ENCODE data around the gene ADGRL2.

The ADGRL2 gene

GRCh38 chr1:81989524-81989923 is 188.8 kb downstream of the ADGRL2 start:
- Histone ChIP-seq H3F3A (ENCODE audit: insufficient read depth) (no peaks in the 10 kb centered on the region), H4K20me1 (ENCODE audit: low read depth, low read length) (no peaks in the 10 kb centered on the region), H3K79me2 (ENCODE audit: insufficient read depth, low read length) (no peaks in the 10 kb centered on the region), H2AFZ (ENCODE audit: low read depth, low read length, severe bottlenecking) (no peak overlapping the region), H3K9me3 (ENCODE audit: insufficient read depth, low read length) (no peaks in the 10 kb centered on the region), H3K27me3 (ENCODE audit: low read length) (no peaks in the 10 kb centered on the region), H3K9me2 (replicated peaks; ENCODE audit: insufficient read depth, low read length) (no peaks in the 10 kb centered on the region), H3K27ac (ENCODE audit: low read depth, low read length) (no peak overlapping the region), H3K9ac (ENCODE audit: low read length) (no peak overlapping the region), H3K36me3 (ENCODE audit: low read length) (no peaks in the 10 kb centered on the region), H3K4me2 (ENCODE audit: low read depth, low read length, poor library complexity, severe bottlenecking) (no peak overlapping the region), H3K4me3 (ENCODE audit: insufficient read depth, low read length, poor library complexity, severe bottlenecking) (no peak overlapping the region)
- TF ChIP-seq EZH2phosphoT487 (conservative IDR thresholded peaks at IDR 0.05; ENCODE audit: low read length) (no peak), CTCF (IDR thresholded peaks at IDR 0.05; ENCODE audit: insufficient read depth, low read length, poor library complexity, severe bottlenecking) (no peak)

- Histone ChIP-seq H3K9me3 (ENCODE audit: insufficient read depth, low read length) (no peaks in the 10 kb centered on the region), H3K9me2 (replicated peaks; ENCODE audit: insufficient read depth, low read length) (no peaks in the 10 kb centered on the region)
- TF ChIP-seq CTCF (IDR thresholded peaks at IDR 0.05; ENCODE audit: insufficient read depth, low read length, poor library complexity, severe bottlenecking) (no peak), EZH2phosphoT487 (conservative IDR thresholded peaks at IDR 0.05; ENCODE audit: low read length) (no peak)
These were observed 189.5 kb downstream of the ADGRL2 start for GRCh38 chr1:81990241-81990640.

GRCh38 chr1:81998165-81998564 is 197.4 kb downstream of the ADGRL2 start:
- no peaks in the 10 kb centered on the region for H3K9me3 ChIP-seq (ENCODE audit: insufficient read depth, low read length)
- no peaks in the 10 kb centered on the region for H3K79me2 ChIP-seq (ENCODE audit: insufficient read depth, low read length)
- no peaks in the 10 kb centered on the region for H3F3A ChIP-seq (ENCODE audit: insufficient read depth)
- TF ChIP-seq CTCF (IDR thresholded peaks at IDR 0.05; ENCODE audit: insufficient read depth, low read length, poor library complexity, severe bottlenecking), result no peak
- no peak for TF ChIP-seq EZH2phosphoT487 (conservative IDR thresholded peaks at IDR 0.05; ENCODE audit: low read length)
- H3K4me3 ChIP-seq (ENCODE audit: insufficient read depth, low read length, poor library complexity, severe bottlenecking), result no peak overlapping the region
- no peak overlapping the region for H3K27ac ChIP-seq (ENCODE audit: low read depth, low read length)
- H4K20me1 ChIP-seq (ENCODE audit: low read depth, low read length), result no peaks in the 10 kb centered on the region
- no peak overlapping the region for H3K9ac ChIP-seq (ENCODE audit: low read length)
- no peaks in the 10 kb centered on the region for H3K36me3 ChIP-seq (ENCODE audit: low read length)
- no peak overlapping the region for H2AFZ ChIP-seq (ENCODE audit: low read depth, low read length, severe bottlenecking)
- H3K9me2 ChIP-seq (replicated peaks; ENCODE audit: insufficient read depth, low read length), result no peaks in the 10 kb centered on the region
- H3K27me3 ChIP-seq (ENCODE audit: low read length), result no peaks in the 10 kb centered on the region
- H3K4me2 ChIP-seq (ENCODE audit: low read depth, low read length, poor library complexity, severe bottlenecking), result no peak overlapping the region

More at GRCh38 chr1:81990241-81990640, 189.5 kb downstream of the ADGRL2 start:
- Histone ChIP-seq H3K79me2 (ENCODE audit: insufficient read depth, low read length) (no peaks in the 10 kb centered on the region), H3K27me3 (ENCODE audit: low read length) (no peaks in the 10 kb centered on the region), H3K27ac (ENCODE audit: low read depth, low read length) (no peak overlapping the region), H4K20me1 (ENCODE audit: low read depth, low read length) (no peaks in the 10 kb centered on the region), H2AFZ (ENCODE audit: low read depth, low read length, severe bottlenecking) (no peak overlapping the region), H3F3A (ENCODE audit: insufficient read depth) (no peaks in the 10 kb centered on the region), H3K36me3 (ENCODE audit: low read length) (no peaks in the 10 kb centered on the region), H3K4me3 (ENCODE audit: insufficient read depth, low read length, poor library complexity, severe bottlenecking) (no peak overlapping the region), H3K9ac (ENCODE audit: low read length) (no peak overlapping the region), H3K4me2 (ENCODE audit: low read depth, low read length, poor library complexity, severe bottlenecking) (no peak overlapping the region)
